ENCODE measurements around the gene C1QTNF12.
"Not testable (repeated sequence)": the region's sequence is repeated elsewhere in the genome, so short reads cannot be mapped to it uniquely, and the experiment has no call there.

Gene C1QTNF12

GRCh38 chr1:1259119-1259488 lies 12.6 kb upstream of the C1QTNF12 start:
- no peak for DNase-seq

GRCh38 chr1:1256956-1257871 lies 10.7 kb upstream of the C1QTNF12 start:
- no peak for DNase-seq

GRCh38 chr1:1255611-1256010 lies 9.1 kb upstream of the C1QTNF12 start:
- no peak for DNase-seq

- no peak for DNase-seq
Measured at GRCh38 chr1:1255078-1255477, 8.6 kb upstream of the C1QTNF12 start.

GRCh38 chr1:1254667-1254998 lies 8.1 kb upstream of the C1QTNF12 start:
- DNase-seq: no peak

GRCh38 chr1:1253972-1254666 lies 7.6 kb upstream of the C1QTNF12 start:
- no peak for DNase-seq

GRCh38 chr1:1253314-1253713 lies 6.8 kb upstream of the C1QTNF12 start:
- DNase-seq: no peak

- DNase-seq: no peak
Measured at GRCh38 chr1:1250786-1251284, 4.3 kb upstream of the C1QTNF12 start.

- DNase-seq: not testable (repeated sequence)
Measured at GRCh38 chr1:1248009-1248913, 1.7 kb upstream of the C1QTNF12 start.

GRCh38 chr1:1247341-1247913 lies 905 bp upstream of the C1QTNF12 start:
- no peak for DNase-seq

- DNase-seq: no peak
Measured at GRCh38 chr1:1245817-1246576, 525 bp downstream of the C1QTNF12 start.

GRCh38 chr1:1245178-1245816 lies 1.2 kb downstream of the C1QTNF12 start:
- no peak for DNase-seq

GRCh38 chr1:1244192-1244811 lies 2.2 kb downstream of the C1QTNF12 start:
- DNase-seq: no peak

- DNase-seq: no peak
Measured at GRCh38 chr1:1243807-1244191, 2.7 kb downstream of the C1QTNF12 start.

- no peak for DNase-seq
Measured at GRCh38 chr1:1243266-1243660, 3.3 kb downstream of the C1QTNF12 start.

GRCh38 chr1:1242461-1243265 lies 3.9 kb downstream of the C1QTNF12 start:
- DNase-seq: no peak

GRCh38 chr1:1241588-1242219 lies 4.8 kb downstream of the C1QTNF12 start:
- DNase-seq: no peak

GRCh38 chr1:1240822-1241587 lies 5.5 kb downstream of the C1QTNF12 start:
- DNase-seq: no peak

- no peak for DNase-seq
Measured at GRCh38 chr1:1240348-1240732, 6.2 kb downstream of the C1QTNF12 start.
